DOHH2 (cell line): ENCODE results near the gene LRATD1.

Experiments used
- EZH2phosphoT487 ChIP-seq: fragments of 200-600 bp; sonication (generic); IDR thresholded peaks from 2 replicates; pipeline ENCODE4 v1.6.1; 2017; ENCODE audit warnings: borderline replicate concordance, mild to moderate bottlenecking, antibody characterized with exemption, low read length, moderate library complexity, mixed read lengths
- TF ChIP-seq, protein P1 (sequence below): fragments of 200-600 bp; sonication (generic); IDR thresholded peaks from one replicate; pipeline ENCODE4 v1.5.1; 2014; ENCODE audit warnings: antibody characterized with exemption, mild to moderate bottlenecking, low read depth, low read length; ENCODE audit not compliant: poor library complexity, severe bottlenecking

DNA sequence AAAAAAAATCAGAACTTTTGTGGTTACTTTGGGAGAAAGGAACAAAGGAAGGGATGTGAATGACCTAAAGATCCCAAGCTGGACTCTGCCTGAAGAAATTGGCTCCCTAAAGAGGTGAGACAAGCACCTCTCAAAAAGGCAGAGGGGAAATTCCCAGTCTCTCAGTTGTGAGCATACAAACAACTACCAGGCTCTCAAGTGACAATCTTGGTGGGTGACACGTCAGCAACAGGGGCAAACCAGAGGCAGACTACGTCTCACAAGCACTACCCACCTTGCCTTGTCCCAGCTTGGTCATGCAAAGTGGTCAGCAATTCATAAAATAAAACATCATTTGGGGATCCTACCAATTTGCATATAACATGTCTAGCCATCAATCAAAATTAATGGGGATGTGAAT, 24.3 kb upstream of the LRATD1 start:
- TF ChIP-seq, protein P1, sequence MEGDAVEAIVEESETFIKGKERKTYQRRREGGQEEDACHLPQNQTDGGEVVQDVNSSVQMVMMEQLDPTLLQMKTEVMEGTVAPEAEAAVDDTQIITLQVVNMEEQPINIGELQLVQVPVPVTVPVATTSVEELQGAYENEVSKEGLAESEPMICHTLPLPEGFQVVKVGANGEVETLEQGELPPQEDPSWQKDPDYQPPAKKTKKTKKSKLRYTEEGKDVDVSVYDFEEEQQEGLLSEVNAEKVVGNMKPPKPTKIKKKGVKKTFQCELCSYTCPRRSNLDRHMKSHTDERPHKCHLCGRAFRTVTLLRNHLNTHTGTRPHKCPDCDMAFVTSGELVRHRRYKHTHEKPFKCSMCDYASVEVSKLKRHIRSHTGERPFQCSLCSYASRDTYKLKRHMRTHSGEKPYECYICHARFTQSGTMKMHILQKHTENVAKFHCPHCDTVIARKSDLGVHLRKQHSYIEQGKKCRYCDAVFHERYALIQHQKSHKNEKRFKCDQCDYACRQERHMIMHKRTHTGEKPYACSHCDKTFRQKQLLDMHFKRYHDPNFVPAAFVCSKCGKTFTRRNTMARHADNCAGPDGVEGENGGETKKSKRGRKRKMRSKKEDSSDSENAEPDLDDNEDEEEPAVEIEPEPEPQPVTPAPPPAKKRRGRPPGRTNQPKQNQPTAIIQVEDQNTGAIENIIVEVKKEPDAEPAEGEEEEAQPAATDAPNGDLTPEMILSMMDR: no peak
- no peak for TF ChIP-seq EZH2phosphoT487
